NCI-H2196 (cell line): ENCODE data around the gene RRP1.
A peak's percentile ranks its signal among the peaks of the same experiment; 100 is the strongest.
"Not testable (repeated sequence)": the region's sequence is repeated elsewhere in the genome, so short reads cannot be mapped to it uniquely, and the experiment has no call there.

ENCODE experiments used
- DNase-seq: peaks from one replicate; lab custom pipeline; 2025; ENCODE audit not compliant: unreplicated experiment; lab: John Stamatoyannopoulos, UW

Gene RRP1

GRCh38 chr21:43815991-43816390 is 26.6 kb downstream of the RRP1 start:
- DNase-seq: no peak

GRCh38 chr21:43816611-43817071 is 27.3 kb downstream of the RRP1 start:
- DNase-seq: no peak

GRCh38 chr21:43817157-43818086 is 28.0 kb downstream of the RRP1 start:
- no peak for DNase-seq

DNA sequence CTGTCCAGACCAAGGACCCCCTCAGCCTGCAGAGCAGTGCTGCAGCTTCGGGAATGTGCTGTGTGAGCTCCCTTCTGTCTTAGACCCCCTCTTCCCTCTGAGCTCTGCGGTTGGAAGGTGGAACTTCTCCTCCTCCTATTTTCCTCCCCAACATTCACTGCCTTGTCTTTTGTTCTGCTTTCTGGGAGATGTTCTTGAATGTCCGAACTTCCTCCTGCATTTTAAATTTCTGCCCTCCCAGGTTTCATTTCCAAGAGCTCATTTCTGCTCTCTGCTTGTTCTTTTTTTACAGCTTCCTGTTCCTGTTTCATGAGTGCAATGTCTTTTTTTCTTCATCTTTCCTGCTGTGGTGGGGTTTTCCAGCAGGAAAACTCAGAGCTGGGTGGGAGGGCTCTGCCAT is 29.3 kb downstream of the RRP1 start:
- DNase-seq: no peak

GRCh38 chr21:43819511-43820405 is 30.4 kb downstream of the RRP1 start:
- no peak for DNase-seq

DNA sequence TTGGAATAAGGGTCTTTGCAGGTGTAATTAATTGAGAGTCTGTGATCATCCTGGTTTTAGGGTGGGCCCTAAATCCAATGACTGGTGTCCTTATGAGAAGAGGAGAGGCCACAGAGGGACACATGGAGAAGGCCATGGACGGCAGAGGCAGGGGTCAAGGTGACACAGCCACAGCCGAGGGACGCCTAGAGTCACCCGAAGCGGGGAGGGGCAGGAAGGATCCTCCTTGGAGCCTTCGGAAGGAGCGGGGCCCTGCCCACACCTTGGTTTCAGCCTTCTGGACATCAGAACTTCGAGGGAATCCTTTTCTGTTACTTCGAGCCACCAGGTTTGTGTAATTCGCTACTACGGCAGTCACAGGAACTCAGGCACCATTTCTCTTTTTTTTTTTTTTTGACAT is 31.1 kb downstream of the RRP1 start:
- no peak for DNase-seq

DNA sequence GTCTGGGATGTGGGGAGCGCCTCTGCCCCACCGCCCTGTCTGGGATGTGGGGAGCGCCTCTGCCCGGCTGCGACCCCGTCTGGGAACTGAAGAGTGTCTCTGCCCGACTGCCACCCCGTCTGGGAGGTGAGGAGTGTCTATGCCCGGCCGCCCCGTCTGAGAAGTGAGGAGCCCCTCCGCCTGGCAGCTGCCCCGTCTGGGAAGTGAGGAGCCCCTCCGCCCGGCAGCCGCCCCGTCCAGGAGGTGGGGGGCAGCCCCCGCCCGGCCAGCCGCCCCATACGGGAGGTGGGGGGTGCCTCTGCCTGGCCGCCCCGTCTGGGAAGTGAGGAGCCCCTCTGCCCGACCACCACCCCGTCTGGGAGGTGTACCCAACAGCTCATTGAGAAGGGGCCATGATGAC is 32.8 kb downstream of the RRP1 start:
- not testable (repeated sequence) for DNase-seq

GRCh38 chr21:43822741-43823140 is 33.4 kb downstream of the RRP1 start:
- DNase-seq: not testable (repeated sequence)

DNA sequence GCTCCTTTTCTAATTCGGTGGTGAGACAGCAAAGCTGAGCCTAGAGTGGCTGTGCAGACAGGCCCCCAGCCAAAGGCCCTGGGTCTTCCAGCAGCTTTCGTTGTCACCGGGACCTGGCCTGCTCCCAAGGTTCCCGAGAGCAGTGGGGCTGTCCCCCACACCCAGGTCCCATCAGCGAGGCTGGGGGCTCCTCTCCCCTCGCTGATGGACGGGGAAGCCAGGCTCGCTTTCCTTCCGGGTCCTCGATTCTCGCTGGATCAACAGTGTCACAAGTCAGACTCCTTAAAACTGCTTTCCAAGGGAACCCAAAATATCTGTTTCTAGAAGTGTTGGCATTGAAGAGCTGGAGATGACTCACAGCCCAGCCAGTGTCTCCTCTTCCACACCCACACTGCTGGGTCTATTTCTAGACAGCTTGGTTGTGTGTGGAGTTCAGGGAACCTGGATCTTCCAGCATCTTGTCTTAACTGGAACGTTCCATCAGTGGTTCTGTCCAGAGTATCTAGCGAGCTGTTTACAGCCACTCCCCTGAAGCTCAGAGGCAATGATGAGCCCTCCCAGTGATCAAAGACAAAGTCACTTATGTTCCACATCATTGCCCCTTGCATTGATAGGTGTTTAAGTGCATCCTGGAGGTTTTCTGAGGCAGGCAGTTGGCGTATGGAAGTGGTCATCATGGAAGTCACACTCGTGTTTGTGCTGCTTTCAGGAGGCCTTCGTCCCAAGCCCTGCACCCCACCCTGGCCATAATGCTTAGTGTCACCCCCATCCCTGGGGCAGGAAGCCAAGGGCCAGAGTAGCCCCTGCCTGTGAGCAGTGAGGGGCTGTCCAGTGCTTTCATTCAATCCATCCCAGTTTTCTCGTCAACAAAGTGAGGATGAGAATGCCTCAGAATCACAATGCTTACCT is 35.2 kb downstream of the RRP1 start:
- DNase-seq: no peak

GRCh38 chr21:43825242-43825935 is 36.0 kb downstream of the RRP1 start:
- DNase-seq: no peak

- peak; percentile 18 for DNase-seq
Observed at GRCh38 chr21:43825936-43826622, 36.7 kb downstream of the RRP1 start.

DNA sequence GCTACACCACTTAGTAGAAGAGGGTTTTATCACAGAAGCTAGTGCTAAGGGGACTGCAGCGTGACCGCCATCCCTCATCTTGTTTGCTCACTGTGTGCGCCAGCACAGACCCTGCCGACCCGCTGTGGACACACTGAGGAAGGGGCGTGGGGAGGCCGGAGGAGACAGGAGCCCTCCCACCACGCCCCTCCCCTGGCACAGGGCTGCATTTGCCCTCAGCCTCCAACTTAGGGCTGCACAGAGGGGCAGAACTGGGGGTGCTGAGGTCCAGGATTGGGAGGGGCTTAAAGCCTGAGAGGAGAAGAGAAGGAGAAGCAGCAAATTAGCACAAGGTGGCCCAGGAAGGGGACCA is 37.2 kb downstream of the RRP1 start:
- no peak for DNase-seq

DNA sequence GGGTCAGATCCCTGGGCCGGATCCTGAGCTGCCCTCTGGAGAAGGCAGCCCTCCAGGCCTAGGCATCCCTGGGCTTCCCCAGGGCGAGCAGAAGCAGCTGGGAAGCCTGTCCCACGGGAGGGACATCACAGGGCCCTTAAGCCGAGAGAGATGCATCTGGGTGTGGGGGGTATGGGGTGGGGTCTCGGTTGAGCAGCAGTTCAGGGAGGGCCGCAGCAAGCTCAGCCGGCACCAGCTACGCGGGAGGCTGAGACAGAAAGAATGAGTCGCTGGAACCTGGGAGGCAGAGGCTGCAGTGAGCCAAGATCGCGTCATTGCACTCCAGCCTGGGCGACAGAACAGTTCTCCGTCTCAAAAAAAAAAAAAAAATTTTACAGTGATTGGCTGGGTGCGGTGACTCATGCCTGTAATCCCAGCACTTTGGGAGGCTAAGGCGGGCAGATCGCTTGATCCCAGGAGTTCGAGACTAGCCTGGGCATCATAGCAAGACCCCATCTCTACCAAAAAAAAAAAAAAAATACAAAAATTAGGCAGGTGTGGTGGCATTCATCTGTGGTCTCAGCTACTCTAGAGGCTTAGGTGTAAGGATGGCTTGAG is 37.7 kb downstream of the RRP1 start:
- DNase-seq: no peak

DNA sequence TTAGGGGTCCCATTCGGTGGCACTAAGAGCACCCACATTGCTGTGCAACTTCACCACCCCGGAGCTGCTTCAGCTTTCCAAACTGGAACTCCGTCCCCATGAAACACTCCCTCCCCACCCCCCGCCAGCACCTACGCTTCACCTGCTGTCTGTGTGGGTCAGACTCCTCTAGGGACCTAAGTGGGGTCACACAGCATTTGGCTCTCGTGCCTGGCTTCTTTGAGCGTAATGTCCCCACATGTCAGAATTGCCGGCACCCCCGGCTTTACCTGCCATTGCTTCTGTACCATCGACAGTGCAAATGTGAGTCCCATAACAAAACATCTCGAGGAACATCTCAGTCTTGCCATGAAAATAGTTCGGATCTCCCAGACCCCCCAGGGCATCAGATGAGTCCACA is 39.8 kb downstream of the RRP1 start:
- no peak for DNase-seq

GRCh38 chr21:43829575-43830119 is 40.3 kb downstream of the RRP1 start:
- DNase-seq: no peak

- DNase-seq: no peak
Observed at GRCh38 chr21:43832158-43832550, 42.8 kb downstream of the RRP1 start.

DNA sequence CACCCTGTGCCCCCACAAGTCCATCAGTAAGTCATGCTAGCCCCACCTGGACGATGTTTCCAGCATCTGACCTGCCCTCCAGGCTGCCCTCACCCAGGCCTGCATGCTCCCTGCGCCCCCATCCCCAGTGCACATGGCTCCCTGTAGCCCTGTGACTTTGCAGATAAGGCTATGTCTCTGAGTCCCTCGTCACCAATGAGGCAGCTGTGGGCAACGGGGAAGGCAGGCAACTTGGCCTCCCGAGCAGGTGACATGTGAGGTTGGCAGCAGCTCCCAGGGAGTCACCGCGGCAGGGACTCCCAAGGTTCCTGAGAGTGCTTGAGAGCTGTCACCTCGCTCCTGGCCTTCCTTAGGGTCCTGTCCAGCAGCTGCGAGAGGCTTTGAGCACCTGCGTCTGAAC is 43.3 kb downstream of the RRP1 start:
- no peak for DNase-seq

DNA sequence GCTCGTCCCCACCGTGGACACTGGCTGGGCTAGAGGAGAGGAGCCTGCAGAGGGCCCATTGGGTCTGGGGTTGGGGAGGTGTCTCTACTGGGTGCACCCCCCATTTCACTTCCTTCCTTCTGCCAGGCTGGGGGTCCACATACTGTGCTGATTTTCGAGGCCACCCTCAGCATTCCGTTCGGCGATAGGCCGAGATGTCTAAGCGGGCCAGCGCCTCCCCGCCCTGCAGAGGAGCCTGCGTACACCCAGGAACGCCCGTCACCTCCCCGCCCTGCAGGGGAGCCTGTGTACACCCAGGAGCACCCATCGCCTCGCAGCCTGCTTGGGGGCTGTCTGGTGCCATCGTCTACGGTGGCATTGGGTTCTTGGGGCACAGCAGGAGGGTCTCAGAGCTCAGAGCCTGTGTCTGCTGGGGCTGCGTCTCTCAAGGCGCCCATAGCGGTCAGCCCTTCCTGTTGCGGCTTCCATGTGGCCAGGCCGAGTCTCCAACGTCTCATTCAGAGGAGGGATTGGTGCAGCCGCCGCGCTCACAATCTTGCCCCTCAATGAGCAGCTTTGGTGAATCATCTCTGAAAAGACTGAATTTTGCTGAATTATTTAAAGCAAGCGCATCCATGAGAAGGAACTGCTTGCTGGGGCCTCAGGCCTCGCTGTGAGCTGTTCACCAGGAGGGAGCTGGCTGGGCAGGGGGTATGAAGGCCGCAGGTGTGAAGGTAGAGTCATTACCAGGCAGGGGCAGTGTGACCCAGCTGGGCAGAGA is 44.9 kb downstream of the RRP1 start:
- no peak for DNase-seq
